PC-3 (cell line): ENCODE data around the gene MON1B. TPM values are rescaled to one million over a fixed set of nuclear protein-coding genes. Genes with fewer than 3 reads are reported as not detected.

Experiments used
- ATAC-seq: fragments of 200-7000 bp; cut with Tn5 transposase; 2 replicates; pipeline ENCODE4 v1.9.1; 2020; ENCODE audit warnings: mild to moderate bottlenecking, moderate library complexity
- BruUV-seq: library from RNA; stranded (reverse); fragments of 400-500 nt; replicated peaks from 2 replicates; lab custom pipeline; 2021; lab: Mats Ljungman, UMichigan
- CTCF ChIA-PET: fragments of 300-600 bp; sonication (Branson Sonifier 250); formaldehyde crosslinking; loops from one replicate; lab custom pipeline; 2022; ENCODE audit warnings: antibody characterized with exemption; lab: Charles Lee
- POLR2A ChIA-PET: fragments of 300-600 bp; sonication (Branson Sonifier 250); formaldehyde crosslinking; loops from one replicate; lab custom pipeline; 2022; ENCODE audit warnings: antibody characterized with exemption; ENCODE audit not compliant: unreplicated experiment; lab: Charles Lee
- DNase-seq: peaks from one replicate; pipeline ENCODE4 v3.0.0-alpha.2; 2015
- H2AFZ ChIP-seq: fragments of 300-600 bp; sonication (generic); 2 replicates; pipeline ENCODE4 v1.6.0; 2016; ENCODE audit warnings: antibody characterized with exemption, low read length
- H3F3A ChIP-seq: fragments of 300-600 bp; sonication (generic); one replicate; pipeline ENCODE4 v1.6.0; 2017; ENCODE audit warnings: antibody characterized with exemption, low read length, control low read depth, mild to moderate bottlenecking; ENCODE audit not compliant: unreplicated experiment
- H3K27ac ChIP-seq: fragments of 300-600 bp; sonication (generic); 2 replicates; pipeline ENCODE4 v1.5.1; 2016; ENCODE audit warnings: mild to moderate bottlenecking, low read length
- H3K27me3 ChIP-seq: fragments of 300-600 bp; sonication (generic); 2 replicates; pipeline ENCODE4 v1.6.1; 2016; ENCODE audit warnings: low read length, mixed read lengths
- H3K36me3 ChIP-seq: fragments of 300-600 bp; sonication (generic); 2 replicates; pipeline ENCODE4 v1.6.1; 2016; ENCODE audit warnings: low read depth, mixed run types, low read length, mixed read lengths
- H3K4me1 ChIP-seq: fragments of 300-600 bp; sonication (generic); 2 replicates; pipeline ENCODE4 v1.5.1; 2016; ENCODE audit warnings: low read length; ENCODE audit not compliant: insufficient read depth
- H3K4me2 ChIP-seq: fragments of 300-600 bp; sonication (generic); 2 replicates; pipeline ENCODE4 v1.6.0; 2016; ENCODE audit warnings: low read length
- H3K4me3 ChIP-seq: fragments of 300-600 bp; sonication (generic); 2 replicates; pipeline ENCODE4 v1.5.1; 2016; ENCODE audit warnings: mild to moderate bottlenecking, low read length, mixed read lengths
- H3K79me2 ChIP-seq: fragments of 300-600 bp; sonication (generic); 2 replicates; pipeline ENCODE4 v1.6.1; 2017; ENCODE audit warnings: low read length, mixed read lengths
- H3K9ac ChIP-seq: fragments of 300-600 bp; sonication (generic); 2 replicates; pipeline ENCODE4 v1.6.0; 2016; ENCODE audit warnings: mild to moderate bottlenecking, low read length
- H3K9me2 ChIP-seq: fragments of 300-600 bp; sonication (generic); replicated peaks from 2 replicates; pipeline ENCODE4 v1.6.1; 2016; ENCODE audit warnings: mixed run types, low read length, mixed read lengths
- H3K9me3 ChIP-seq: fragments of 300-600 bp; sonication (generic); 2 replicates; pipeline ENCODE4 v1.6.1; 2016; ENCODE audit warnings: low read length, mixed read lengths
- H4K20me1 ChIP-seq: fragments of 300-600 bp; sonication (generic); 2 replicates; pipeline ENCODE4 v1.6.1; 2016; ENCODE audit warnings: low read length, mixed read lengths
- CTCF ChIP-seq: fragments of 300-600 bp; sonication (generic); conservative IDR thresholded peaks from 2 replicates; pipeline ENCODE4 v1.5.1; 2017; ENCODE audit warnings: antibody characterized with exemption, low read depth, mild to moderate bottlenecking, low read length
- EZH2 ChIP-seq: fragments of 300-600 bp; sonication (generic); IDR thresholded peaks from one replicate; pipeline ENCODE4 v1.6.1; 2017; ENCODE audit warnings: antibody characterized with exemption, mild to moderate bottlenecking, low read length; ENCODE audit not compliant: unreplicated experiment
- EZH2phosphoT487 ChIP-seq: fragments of 300-600 bp; sonication (generic); IDR thresholded peaks from 2 replicates; pipeline ENCODE4 v1.6.1; 2018; ENCODE audit warnings: mild to moderate bottlenecking, antibody characterized with exemption, low read length, borderline replicate concordance
- intact Hi-C: fragments of 100-400 bp; cut with micrococcal nuclease; formaldehyde crosslinking; loops from 2 replicates; pipeline ENCODE4 v1.9.0; 2023
- total RNA-seq: library from RNA; depleted of rRNA; stranded (reverse); fragments of >200 nt; gene quantifications from 2 replicates; pipeline ENCODE4 v1.2.3, GENCODE V29; 2014

Gene MON1B
- total RNA-seq, 1 experiment from 2014 or later = 12.7 TPM

GRCh38 chr16:77148121-77148520 is 42.9 kb upstream of the MON1B start:
- ATAC-seq = no peak
- peaks cover under 1% of the 10 kb centered on the region; the same call in 1 of the 2 replicates for H3K27me3 ChIP-seq
- H3K79me2 ChIP-seq = no peaks in the 10 kb centered on the region
- no peaks in the 10 kb centered on the region for H3K9me3 ChIP-seq
- H3K27ac ChIP-seq = no peak overlapping the region
- H3F3A ChIP-seq = no peaks in the 10 kb centered on the region
- DNase-seq = no peak
- H4K20me1 ChIP-seq = no peaks in the 10 kb centered on the region
- H3K9ac ChIP-seq = no peak overlapping the region
- no peaks in the 10 kb centered on the region for H3K9me2 ChIP-seq
- intact Hi-C loops = no loop called here
- H3K4me1 ChIP-seq = no peaks in the 10 kb centered on the region
- CTCF ChIA-PET = no interaction called here
- POLR2A ChIA-PET = no interaction called here
- BruUV-seq = no TSS peak
- TF ChIP-seq CTCF (no peak), EZH2 (no peak), EZH2phosphoT487 (no peak)
- no peak overlapping the region for H2AFZ ChIP-seq
- no peak overlapping the region for H3K4me2 ChIP-seq
- H3K4me3 ChIP-seq = no peak overlapping the region
- H3K36me3 ChIP-seq = no peaks in the 10 kb centered on the region

GRCh38 chr16:77157346-77158058 is 33.5 kb upstream of the MON1B start:
- H3K27ac ChIP-seq = no peak overlapping the region
- POLR2A ChIA-PET = no interaction called here
- no peaks in the 10 kb centered on the region for H3F3A ChIP-seq
- no peak for TF ChIP-seq EZH2
- TF ChIP-seq EZH2phosphoT487 = no peak
- no peak for TF ChIP-seq CTCF
- intact Hi-C loops = no loop called here
- no peaks in the 10 kb centered on the region for H3K79me2 ChIP-seq
- H4K20me1 ChIP-seq = no peaks in the 10 kb centered on the region
- H3K4me3 ChIP-seq = no peak overlapping the region
- H3K27me3 ChIP-seq = peaks cover 39% of the 10 kb centered on the region
- no peaks in the 10 kb centered on the region for H3K9me2 ChIP-seq
- BruUV-seq = no TSS peak
- no peak overlapping the region for H3K4me2 ChIP-seq
- ATAC-seq (no peak), DNase-seq (no peak)
- H3K36me3 ChIP-seq = no peaks in the 10 kb centered on the region
- no peaks in the 10 kb centered on the region for H3K9me3 ChIP-seq
- CTCF ChIA-PET = no interaction called here
- no peaks in the 10 kb centered on the region for H3K4me1 ChIP-seq
- H2AFZ ChIP-seq = no peak overlapping the region
- H3K9ac ChIP-seq = no peak overlapping the region

- CTCF ChIA-PET = no interaction called here
- no peak for DNase-seq
- Histone ChIP-seq H3K4me3 (no peak overlapping the region), H4K20me1 (no peaks in the 10 kb centered on the region), H3K4me1 (no peaks in the 10 kb centered on the region), H3K9ac (no peak overlapping the region), H3K27me3 (peaks cover 44% of the 10 kb centered on the region), H3K27ac (no peak overlapping the region), H3K4me2 (no peak overlapping the region), H3K9me2 (no peaks in the 10 kb centered on the region), H3F3A (no peaks in the 10 kb centered on the region), H3K36me3 (no peaks in the 10 kb centered on the region), H3K79me2 (no peaks in the 10 kb centered on the region), H2AFZ (no peak overlapping the region), H3K9me3 (no peaks in the 10 kb centered on the region)
- intact Hi-C loops = no loop called here
- no peak for ATAC-seq
- POLR2A ChIA-PET = no interaction called here
- BruUV-seq = no TSS peak
- no peak for TF ChIP-seq CTCF
- TF ChIP-seq EZH2 = no peak
- no peak for TF ChIP-seq EZH2phosphoT487
These were observed 32.7 kb upstream of the MON1B start for GRCh38 chr16:77158293-77158692.
